GM23338 (cell line): ENCODE data around the gene FANCG.

Experiments used
- EZH2 ChIP-seq: fragments of 200-600 bp; sonication (generic); IDR thresholded peaks from one replicate; pipeline ENCODE4 v1.8.0; 2017; ENCODE audit warnings: antibody characterized with exemption, mild to moderate bottlenecking, low read depth; ENCODE audit not compliant: unreplicated experiment
- POLR2AphosphoS5 ChIP-seq: IDR thresholded peaks from 2 replicates; pipeline ENCODE4 v1.6.1; 2016; ENCODE audit warnings: antibody characterized with exemption, low read depth
- STAT1 ChIP-seq: IDR thresholded peaks from one replicate; pipeline ENCODE4 v1.6.1; 2016; ENCODE audit warnings: antibody characterized with exemption; ENCODE audit not compliant: unreplicated experiment
- ZNF114 ChIP-seq: fragments of 250-450 bp; sonication (Bioruptor Pico); IDR thresholded peaks from 2 replicates; pipeline ENCODE4 v1.5.0; 2020; ENCODE audit warnings: mild to moderate bottlenecking, moderate library complexity
- TF ChIP-seq, protein P1 (sequence below), 2 experiments: fragments of 200-600 bp in 1 of 2; sonication (generic) in 1 of 2; conservative IDR thresholded peaks; 2 replicates each; pipeline versions ENCODE4 v1.5.1 to v1.6.1; 2016 to 2017; ENCODE audit warnings: antibody characterized with exemption in 2 of 2, low read depth in 2 of 2, mild to moderate bottlenecking in 2 of 2, moderate library complexity in 1 of 2

DNA sequence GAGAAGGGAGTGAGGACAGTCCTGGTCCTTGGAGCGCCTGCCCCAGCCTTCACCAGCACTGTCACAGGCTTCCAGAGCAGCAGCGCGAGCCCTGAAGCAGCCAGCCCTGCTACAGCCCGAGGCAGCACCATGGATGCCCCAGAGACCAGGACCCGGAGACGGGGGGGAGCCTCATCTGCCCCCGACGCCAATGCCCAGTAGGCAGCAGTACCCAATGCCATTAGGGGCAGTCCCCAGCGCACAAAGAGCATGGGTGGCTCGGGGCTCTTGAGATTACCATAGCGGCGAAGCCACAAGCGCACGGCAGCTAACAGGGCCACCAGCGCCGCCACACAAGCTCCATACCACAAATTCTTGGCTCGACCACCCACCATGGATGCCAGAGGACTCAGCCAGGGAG is 11.8 kb upstream of the FANCG start:
- no peak for TF ChIP-seq STAT1
- TF ChIP-seq, protein P1, sequence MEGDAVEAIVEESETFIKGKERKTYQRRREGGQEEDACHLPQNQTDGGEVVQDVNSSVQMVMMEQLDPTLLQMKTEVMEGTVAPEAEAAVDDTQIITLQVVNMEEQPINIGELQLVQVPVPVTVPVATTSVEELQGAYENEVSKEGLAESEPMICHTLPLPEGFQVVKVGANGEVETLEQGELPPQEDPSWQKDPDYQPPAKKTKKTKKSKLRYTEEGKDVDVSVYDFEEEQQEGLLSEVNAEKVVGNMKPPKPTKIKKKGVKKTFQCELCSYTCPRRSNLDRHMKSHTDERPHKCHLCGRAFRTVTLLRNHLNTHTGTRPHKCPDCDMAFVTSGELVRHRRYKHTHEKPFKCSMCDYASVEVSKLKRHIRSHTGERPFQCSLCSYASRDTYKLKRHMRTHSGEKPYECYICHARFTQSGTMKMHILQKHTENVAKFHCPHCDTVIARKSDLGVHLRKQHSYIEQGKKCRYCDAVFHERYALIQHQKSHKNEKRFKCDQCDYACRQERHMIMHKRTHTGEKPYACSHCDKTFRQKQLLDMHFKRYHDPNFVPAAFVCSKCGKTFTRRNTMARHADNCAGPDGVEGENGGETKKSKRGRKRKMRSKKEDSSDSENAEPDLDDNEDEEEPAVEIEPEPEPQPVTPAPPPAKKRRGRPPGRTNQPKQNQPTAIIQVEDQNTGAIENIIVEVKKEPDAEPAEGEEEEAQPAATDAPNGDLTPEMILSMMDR (conservative IDR thresholded peaks at IDR 0.05; ENCODE audit: low read depth in 2 of 2): no peak
- no peak for TF ChIP-seq ZNF114 (CRISPR knock-in tag)
- TF ChIP-seq EZH2: no peak
- no peak for TF ChIP-seq POLR2AphosphoS5
